HEK293 (cell line): ENCODE measurements around the gene ZSCAN9.

Experiments
- OVOL3 ChIP-seq: fragments of 450-650 bp; formaldehyde crosslinking; IDR thresholded peaks from 2 replicates; pipeline ENCODE4 v1.5.1; 2016; ENCODE audit warnings: missing biosample characterization, missing genetic modification characterization
- ZNF10 ChIP-seq: fragments of 450-650 bp; formaldehyde crosslinking; IDR thresholded peaks from 2 replicates; pipeline ENCODE4 v1.5.1; 2017; ENCODE audit warnings: missing biosample characterization, missing genetic modification characterization
- ZNF155 ChIP-seq: fragments of 450-650 bp; formaldehyde crosslinking; IDR thresholded peaks from 2 replicates; pipeline ENCODE4 v1.5.1; 2016; ENCODE audit warnings: missing biosample characterization, missing genetic modification characterization
- ZNF202 ChIP-seq: fragments of 450-650 bp; formaldehyde crosslinking; IDR thresholded peaks from 2 replicates; pipeline ENCODE4 v1.5.1; 2016; ENCODE audit warnings: missing biosample characterization, missing genetic modification characterization, borderline replicate concordance
- ZNF214 ChIP-seq: fragments of 450-650 bp; formaldehyde crosslinking; IDR thresholded peaks from 2 replicates; pipeline ENCODE4 v1.5.1; 2017; ENCODE audit warnings: missing biosample characterization, mild to moderate bottlenecking, missing genetic modification characterization, borderline replicate concordance
- ZNF350 ChIP-seq: fragments of 450-650 bp; formaldehyde crosslinking; IDR thresholded peaks from 2 replicates; pipeline ENCODE4 v1.5.0; 2017; ENCODE audit warnings: missing biosample characterization, mild to moderate bottlenecking, missing genetic modification characterization
- ZNF366 ChIP-seq: fragments of 450-650 bp; formaldehyde crosslinking; conservative IDR thresholded peaks from 2 replicates; pipeline ENCODE4 v1.5.1; 2016; ENCODE audit warnings: missing biosample characterization, missing genetic modification characterization
- ZNF423 ChIP-seq: fragments of 450-650 bp; formaldehyde crosslinking; IDR thresholded peaks from 2 replicates; pipeline ENCODE4 v1.5.1; 2016; ENCODE audit warnings: missing biosample characterization, missing genetic modification characterization
- ZNF548 ChIP-seq: fragments of 450-650 bp; formaldehyde crosslinking; IDR thresholded peaks from 2 replicates; pipeline ENCODE4 v1.5.1; 2016; ENCODE audit warnings: missing biosample characterization, missing genetic modification characterization
- ZNF610 ChIP-seq: fragments of 450-650 bp; formaldehyde crosslinking; IDR thresholded peaks from 2 replicates; pipeline ENCODE4 v1.5.1; 2016; ENCODE audit warnings: missing biosample characterization, missing genetic modification characterization, borderline replicate concordance
- ZNF670 ChIP-seq: fragments of 450-650 bp; formaldehyde crosslinking; IDR thresholded peaks from 2 replicates; pipeline ENCODE4 v1.5.1; 2016; ENCODE audit warnings: missing biosample characterization, missing genetic modification characterization, low read depth
- ZNF777 ChIP-seq: fragments of 450-650 bp; formaldehyde crosslinking; IDR thresholded peaks from 2 replicates; pipeline ENCODE4 v1.5.1; 2017; ENCODE audit warnings: missing biosample characterization, missing genetic modification characterization, borderline replicate concordance
- TF ChIP-seq, protein P1 (sequence below): IDR thresholded peaks from 2 replicates; pipeline ENCODE4 v1.6.1; 2011; ENCODE audit warnings: mild to moderate bottlenecking, low read depth, low read length, borderline replicate concordance
- TF ChIP-seq, protein P2 (sequence below): fragments of 450-650 bp; formaldehyde crosslinking; IDR thresholded peaks from 2 replicates; pipeline ENCODE4 v1.5.1; 2016; ENCODE audit warnings: missing biosample characterization, missing genetic modification characterization, borderline replicate concordance
- TF ChIP-seq, protein P3 (sequence below): fragments of 450-650 bp; formaldehyde crosslinking; optimal IDR thresholded peaks from 2 replicates; pipeline ENCODE3; 2016; ENCODE audit warnings: missing biosample characterization, mild to moderate bottlenecking, missing genetic modification characterization
- TF ChIP-seq, protein P4 (sequence below): fragments of 450-650 bp; formaldehyde crosslinking; IDR thresholded peaks from 2 replicates; pipeline ENCODE4 v1.5.1; 2016; ENCODE audit warnings: missing biosample characterization, missing genetic modification characterization, borderline replicate concordance
- TF ChIP-seq, protein P5 (sequence below): fragments of 450-650 bp; formaldehyde crosslinking; IDR thresholded peaks from 2 replicates; pipeline ENCODE4 v1.5.1; 2016; ENCODE audit warnings: missing biosample characterization, missing genetic modification characterization
- TF ChIP-seq, protein P6 (sequence below): fragments of 450-650 bp; formaldehyde crosslinking; IDR thresholded peaks from 2 replicates; pipeline ENCODE4 v1.5.1; 2016; ENCODE audit warnings: missing biosample characterization, missing genetic modification characterization

Gene ZSCAN9

DNA sequence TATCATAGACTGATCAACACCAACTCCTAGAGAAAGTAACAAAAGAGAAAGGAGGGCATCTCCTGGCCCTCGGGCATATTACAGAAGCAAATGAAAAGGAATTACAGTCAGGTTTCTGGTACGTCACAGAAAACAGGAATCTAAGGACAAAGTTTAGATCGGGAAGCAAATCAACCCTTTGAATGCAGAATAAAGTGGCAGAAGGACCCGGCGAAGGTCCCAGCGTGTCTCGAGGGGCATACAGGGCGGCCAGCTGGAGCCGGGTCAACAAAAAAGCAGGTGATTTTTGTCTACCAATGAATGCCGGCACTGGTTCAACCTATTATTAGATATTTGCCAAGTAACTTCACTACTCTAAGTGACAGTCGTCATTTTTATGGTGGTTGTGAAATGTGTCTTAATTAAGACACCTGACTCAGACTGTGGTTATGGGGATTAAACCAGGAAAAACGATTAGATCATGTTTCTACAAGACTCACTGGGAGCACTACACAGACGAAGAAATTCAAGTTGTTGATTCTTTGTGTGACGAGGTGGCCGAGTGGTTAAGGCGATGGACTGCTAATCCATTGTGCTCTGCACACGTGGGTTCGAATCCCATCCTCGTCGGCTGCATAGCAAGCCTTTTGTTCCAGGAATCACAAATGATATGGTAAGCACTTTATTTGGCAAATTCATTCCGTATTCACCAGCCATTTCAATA lies 12.4 kb upstream of the ZSCAN9 start (continued):
- TF ChIP-seq, protein P1, sequence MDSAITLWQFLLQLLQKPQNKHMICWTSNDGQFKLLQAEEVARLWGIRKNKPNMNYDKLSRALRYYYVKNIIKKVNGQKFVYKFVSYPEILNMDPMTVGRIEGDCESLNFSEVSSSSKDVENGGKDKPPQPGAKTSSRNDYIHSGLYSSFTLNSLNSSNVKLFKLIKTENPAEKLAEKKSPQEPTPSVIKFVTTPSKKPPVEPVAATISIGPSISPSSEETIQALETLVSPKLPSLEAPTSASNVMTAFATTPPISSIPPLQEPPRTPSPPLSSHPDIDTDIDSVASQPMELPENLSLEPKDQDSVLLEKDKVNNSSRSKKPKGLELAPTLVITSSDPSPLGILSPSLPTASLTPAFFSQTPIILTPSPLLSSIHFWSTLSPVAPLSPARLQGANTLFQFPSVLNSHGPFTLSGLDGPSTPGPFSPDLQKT = no peak
- 0 out of 2 replicates have a peak, but pooled peaks have one; percentile 51 for TF ChIP-seq OVOL3 (tag by site-specific recombination)
- TF ChIP-seq ZNF610 (tag by site-specific recombination) = peak; percentile 74
- no peak for TF ChIP-seq ZNF548 (tag by site-specific recombination)
- TF ChIP-seq ZNF350 (tag by site-specific recombination) = no peak
- no peak for TF ChIP-seq ZNF670 (tag by site-specific recombination)
- no peak for TF ChIP-seq ZNF777 (tag by site-specific recombination)
- TF ChIP-seq ZNF423 = no peak
- TF ChIP-seq ZNF214 (tag by site-specific recombination) = 0 out of 2 replicates have a peak, but pooled peaks have one; percentile 43
- TF ChIP-seq, protein P2, sequence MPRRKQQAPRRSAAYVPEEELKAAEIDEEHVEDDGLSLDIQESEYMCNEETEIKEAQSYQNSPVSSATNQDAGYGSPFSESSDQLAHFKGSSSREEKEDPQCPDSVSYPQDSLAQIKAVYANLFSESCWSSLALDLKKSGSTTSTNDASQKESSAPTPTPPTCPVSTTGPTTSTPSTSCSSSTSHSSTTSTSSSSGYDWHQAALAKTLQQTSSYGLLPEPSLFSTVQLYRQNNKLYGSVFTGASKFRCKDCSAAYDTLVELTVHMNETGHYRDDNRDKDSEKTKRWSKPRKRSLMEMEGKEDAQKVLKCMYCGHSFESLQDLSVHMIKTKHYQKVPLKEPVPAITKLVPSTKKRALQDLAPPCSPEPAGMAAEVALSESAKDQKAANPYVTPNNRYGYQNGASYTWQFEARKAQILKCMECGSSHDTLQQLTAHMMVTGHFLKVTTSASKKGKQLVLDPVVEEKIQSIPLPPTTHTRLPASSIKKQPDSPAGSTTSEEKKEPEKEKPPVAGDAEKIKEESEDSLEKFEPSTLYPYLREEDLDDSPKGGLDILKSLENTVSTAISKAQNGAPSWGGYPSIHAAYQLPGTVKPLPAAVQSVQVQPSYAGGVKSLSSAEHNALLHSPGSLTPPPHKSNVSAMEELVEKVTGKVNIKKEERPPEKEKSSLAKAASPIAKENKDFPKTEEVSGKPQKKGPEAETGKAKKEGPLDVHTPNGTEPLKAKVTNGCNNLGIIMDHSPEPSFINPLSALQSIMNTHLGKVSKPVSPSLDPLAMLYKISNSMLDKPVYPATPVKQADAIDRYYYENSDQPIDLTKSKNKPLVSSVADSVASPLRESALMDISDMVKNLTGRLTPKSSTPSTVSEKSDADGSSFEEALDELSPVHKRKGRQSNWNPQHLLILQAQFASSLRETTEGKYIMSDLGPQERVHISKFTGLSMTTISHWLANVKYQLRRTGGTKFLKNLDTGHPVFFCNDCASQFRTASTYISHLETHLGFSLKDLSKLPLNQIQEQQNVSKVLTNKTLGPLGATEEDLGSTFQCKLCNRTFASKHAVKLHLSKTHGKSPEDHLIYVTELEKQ (tag by site-specific recombination) = peak; percentile 96
- TF ChIP-seq, protein P3, sequence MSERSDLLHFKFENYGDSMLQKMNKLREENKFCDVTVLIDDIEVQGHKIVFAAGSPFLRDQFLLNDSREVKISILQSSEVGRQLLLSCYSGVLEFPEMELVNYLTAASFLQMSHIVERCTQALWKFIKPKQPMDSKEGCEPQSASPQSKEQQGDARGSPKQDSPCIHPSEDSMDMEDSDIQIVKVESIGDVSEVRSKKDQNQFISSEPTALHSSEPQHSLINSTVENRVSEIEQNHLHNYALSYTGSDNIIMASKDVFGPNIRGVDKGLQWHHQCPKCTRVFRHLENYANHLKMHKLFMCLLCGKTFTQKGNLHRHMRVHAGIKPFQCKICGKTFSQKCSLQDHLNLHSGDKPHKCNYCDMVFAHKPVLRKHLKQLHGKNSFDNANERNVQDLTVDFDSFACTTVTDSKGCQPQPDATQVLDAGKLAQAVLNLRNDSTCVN = no peak
- TF ChIP-seq, protein P4, sequence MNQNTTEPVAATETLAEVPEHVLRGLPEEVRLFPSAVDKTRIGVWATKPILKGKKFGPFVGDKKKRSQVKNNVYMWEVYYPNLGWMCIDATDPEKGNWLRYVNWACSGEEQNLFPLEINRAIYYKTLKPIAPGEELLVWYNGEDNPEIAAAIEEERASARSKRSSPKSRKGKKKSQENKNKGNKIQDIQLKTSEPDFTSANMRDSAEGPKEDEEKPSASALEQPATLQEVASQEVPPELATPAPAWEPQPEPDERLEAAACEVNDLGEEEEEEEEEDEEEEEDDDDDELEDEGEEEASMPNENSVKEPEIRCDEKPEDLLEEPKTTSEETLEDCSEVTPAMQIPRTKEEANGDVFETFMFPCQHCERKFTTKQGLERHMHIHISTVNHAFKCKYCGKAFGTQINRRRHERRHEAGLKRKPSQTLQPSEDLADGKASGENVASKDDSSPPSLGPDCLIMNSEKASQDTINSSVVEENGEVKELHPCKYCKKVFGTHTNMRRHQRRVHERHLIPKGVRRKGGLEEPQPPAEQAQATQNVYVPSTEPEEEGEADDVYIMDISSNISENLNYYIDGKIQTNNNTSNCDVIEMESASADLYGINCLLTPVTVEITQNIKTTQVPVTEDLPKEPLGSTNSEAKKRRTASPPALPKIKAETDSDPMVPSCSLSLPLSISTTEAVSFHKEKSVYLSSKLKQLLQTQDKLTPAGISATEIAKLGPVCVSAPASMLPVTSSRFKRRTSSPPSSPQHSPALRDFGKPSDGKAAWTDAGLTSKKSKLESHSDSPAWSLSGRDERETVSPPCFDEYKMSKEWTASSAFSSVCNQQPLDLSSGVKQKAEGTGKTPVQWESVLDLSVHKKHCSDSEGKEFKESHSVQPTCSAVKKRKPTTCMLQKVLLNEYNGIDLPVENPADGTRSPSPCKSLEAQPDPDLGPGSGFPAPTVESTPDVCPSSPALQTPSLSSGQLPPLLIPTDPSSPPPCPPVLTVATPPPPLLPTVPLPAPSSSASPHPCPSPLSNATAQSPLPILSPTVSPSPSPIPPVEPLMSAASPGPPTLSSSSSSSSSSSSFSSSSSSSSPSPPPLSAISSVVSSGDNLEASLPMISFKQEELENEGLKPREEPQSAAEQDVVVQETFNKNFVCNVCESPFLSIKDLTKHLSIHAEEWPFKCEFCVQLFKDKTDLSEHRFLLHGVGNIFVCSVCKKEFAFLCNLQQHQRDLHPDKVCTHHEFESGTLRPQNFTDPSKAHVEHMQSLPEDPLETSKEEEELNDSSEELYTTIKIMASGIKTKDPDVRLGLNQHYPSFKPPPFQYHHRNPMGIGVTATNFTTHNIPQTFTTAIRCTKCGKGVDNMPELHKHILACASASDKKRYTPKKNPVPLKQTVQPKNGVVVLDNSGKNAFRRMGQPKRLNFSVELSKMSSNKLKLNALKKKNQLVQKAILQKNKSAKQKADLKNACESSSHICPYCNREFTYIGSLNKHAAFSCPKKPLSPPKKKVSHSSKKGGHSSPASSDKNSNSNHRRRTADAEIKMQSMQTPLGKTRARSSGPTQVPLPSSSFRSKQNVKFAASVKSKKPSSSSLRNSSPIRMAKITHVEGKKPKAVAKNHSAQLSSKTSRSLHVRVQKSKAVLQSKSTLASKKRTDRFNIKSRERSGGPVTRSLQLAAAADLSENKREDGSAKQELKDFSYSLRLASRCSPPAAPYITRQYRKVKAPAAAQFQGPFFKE (tag by site-specific recombination) = no peak
- TF ChIP-seq, protein P5, sequence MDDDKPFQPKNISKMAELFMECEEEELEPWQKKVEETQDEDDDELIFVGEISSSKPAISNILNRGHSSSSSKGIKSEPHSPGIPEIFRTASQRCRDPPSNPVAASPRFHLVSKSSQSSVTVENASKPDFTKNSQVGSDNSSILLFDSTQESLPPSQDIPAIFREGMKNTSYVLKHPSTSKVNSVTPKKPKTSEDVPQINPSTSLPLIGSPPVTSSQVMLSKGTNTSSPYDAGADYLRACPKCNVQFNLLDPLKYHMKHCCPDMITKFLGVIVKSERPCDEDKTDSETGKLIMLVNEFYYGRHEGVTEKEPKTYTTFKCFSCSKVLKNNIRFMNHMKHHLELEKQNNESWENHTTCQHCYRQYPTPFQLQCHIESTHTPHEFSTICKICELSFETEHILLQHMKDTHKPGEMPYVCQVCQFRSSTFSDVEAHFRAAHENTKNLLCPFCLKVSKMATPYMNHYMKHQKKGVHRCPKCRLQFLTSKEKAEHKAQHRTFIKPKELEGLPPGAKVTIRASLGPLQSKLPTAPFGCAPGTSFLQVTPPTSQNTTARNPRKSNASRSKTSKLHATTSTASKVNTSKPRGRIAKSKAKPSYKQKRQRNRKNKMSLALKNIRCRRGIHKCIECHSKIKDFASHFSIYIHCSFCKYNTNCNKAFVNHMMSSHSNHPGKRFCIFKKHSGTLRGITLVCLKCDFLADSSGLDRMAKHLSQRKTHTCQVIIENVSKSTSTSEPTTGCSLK = no peak
- TF ChIP-seq, protein P6, sequence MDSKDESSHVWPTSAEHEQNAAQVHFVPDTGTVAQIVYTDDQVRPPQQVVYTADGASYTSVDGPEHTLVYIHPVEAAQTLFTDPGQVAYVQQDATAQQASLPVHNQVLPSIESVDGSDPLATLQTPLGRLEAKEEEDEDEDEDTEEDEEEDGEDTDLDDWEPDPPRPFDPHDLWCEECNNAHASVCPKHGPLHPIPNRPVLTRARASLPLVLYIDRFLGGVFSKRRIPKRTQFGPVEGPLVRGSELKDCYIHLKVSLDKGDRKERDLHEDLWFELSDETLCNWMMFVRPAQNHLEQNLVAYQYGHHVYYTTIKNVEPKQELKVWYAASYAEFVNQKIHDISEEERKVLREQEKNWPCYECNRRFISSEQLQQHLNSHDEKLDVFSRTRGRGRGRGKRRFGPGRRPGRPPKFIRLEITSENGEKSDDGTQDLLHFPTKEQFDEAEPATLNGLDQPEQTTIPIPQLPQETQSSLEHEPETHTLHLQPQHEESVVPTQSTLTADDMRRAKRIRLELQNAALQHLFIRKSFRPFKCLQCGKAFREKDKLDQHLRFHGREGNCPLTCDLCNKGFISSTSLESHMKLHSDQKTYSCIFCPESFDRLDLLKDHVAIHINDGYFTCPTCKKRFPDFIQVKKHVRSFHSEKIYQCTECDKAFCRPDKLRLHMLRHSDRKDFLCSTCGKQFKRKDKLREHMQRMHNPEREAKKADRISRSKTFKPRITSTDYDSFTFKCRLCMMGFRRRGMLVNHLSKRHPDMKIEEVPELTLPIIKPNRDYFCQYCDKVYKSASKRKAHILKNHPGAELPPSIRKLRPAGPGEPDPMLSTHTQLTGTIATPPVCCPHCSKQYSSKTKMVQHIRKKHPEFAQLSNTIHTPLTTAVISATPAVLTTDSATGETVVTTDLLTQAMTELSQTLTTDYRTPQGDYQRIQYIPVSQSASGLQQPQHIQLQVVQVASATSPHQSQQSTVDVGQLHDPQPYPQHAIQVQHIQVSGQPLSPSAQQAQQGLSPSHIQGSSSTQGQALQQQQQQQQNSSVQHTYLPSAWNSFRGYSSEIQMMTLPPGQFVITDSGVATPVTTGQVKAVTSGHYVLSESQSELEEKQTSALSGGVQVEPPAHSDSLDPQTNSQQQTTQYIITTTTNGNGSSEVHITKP (tag by site-specific recombination) = 0 out of 2 replicates have a peak, but pooled peaks have one; percentile 3
- TF ChIP-seq ZNF202 (tag by site-specific recombination) = no peak
- no peak for TF ChIP-seq ZNF155 (tag by site-specific recombination)
- peak; percentile 84 for TF ChIP-seq ZNF366 (tag by site-specific recombination)
- peak; percentile 39; the same call in 1 of the 2 replicates for TF ChIP-seq ZNF10
